Vagina (tissue), 2 donors: ENCODE data around the gene CRTC2. TPM values are rescaled to one million over a fixed set of nuclear protein-coding genes. Genes with fewer than 3 reads are reported as not detected.

Experiments used
- DNase-seq, 2 donors: peaks; one replicate each; pipeline ENCODE4 v3.0.0-alpha.2; 2017; ENCODE audit errors: extremely low spot score in 2 of 2
- H3K27ac ChIP-seq: fragments of 200-600 bp; sonication (generic); one replicate; pipeline ENCODE4 v1.5.1; 2019
- H3K27me3 ChIP-seq: fragments of 200-600 bp; sonication (generic); one replicate; pipeline ENCODE4 v1.5.1; 2019
- H3K36me3 ChIP-seq, 2 donors: fragments of 200-600 bp; sonication (generic); one replicate each; pipeline ENCODE4 v1.5.1; 2017 to 2019
- H3K4me1 ChIP-seq: fragments of 200-600 bp; sonication (generic); one replicate; pipeline ENCODE4 v1.5.1; 2019
- H3K4me3 ChIP-seq, 2 donors: fragments of 200-600 bp; sonication (generic); 1 replicate in 1 of 2; 2 replicates in 1 of 2; pipeline ENCODE4 v1.5.1; 2016 to 2019
- H3K9me3 ChIP-seq: fragments of 200-600 bp; sonication (generic); one replicate; pipeline ENCODE4 v1.5.1; 2019
- POLR2A ChIP-seq, 2 donors: fragments of 450-650 bp; IDR thresholded peaks; one replicate each; pipeline ENCODE4 v1.6.1; 2017; ENCODE audit warnings: antibody characterized with exemption in 2 of 2, mild to moderate bottlenecking in 2 of 2, moderate library complexity in 2 of 2
- POLR2AphosphoS5 ChIP-seq, 2 donors: sonication (generic); formaldehyde crosslinking; IDR thresholded peaks; one replicate each; pipeline ENCODE4 v1.9.0; 2017; ENCODE audit warnings: antibody characterized with exemption in 2 of 2, mild to moderate bottlenecking in 2 of 2, low read depth in 1 of 2; ENCODE audit not compliant: insufficient read depth in 1 of 2
- intact Hi-C: fragments of 100-400 bp; cut with DNase I; formaldehyde crosslinking; loops from one replicate; pipeline ENCODE4 v1.15.1; 2023
- total RNA-seq: library from RNA; depleted of rRNA; stranded (reverse); fragments of >200 nt; gene quantifications from one replicate; pipeline ENCODE4 v1.2.3, GENCODE V29; 2016
- TF ChIP-seq, protein P1 (sequence below), 3 experiments: fragments of 450-650 bp in 2 of 3; fragments of 200-600 bp in 1 of 3; sonication (generic) in 1 of 3; IDR thresholded peaks; one replicate each; pipeline ENCODE4 v1.5.1; 2017 to 2019; ENCODE audit warnings: antibody characterized with exemption in 3 of 3, mild to moderate bottlenecking in 2 of 3, moderate library complexity in 2 of 3

Gene CRTC2
- total RNA-seq, 1 donor from 2014 or later: 19.2 TPM

DNA sequence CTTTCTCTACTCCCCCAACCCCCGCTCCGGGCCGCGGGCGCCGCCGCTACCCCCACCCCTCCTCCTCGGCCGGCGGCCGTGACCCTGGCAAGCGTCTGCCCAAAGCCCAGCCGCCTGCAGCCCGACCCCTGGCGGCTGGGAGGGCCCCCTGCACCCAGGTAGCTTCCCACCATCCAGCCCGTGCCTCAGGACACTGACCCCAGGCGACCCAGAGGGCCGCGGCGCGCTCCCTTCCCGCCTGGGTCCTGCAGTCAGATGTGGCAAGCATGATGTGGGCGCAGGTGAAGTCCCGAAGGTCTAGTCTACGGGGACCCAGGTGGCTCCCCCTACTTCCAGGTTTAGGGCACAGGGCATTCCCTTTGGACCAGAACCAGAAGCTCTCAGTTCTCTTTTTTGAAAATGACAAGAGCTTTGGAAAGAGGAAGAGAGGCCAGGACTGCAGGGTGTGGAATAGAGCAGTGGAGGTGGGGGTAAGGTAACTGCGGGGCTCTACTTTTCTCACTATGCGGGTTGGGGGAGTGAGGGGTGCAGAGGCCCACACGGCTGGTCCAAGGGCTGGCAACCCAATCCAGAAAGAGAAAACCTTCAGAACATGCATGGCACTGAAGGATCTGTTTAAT lies 11.7 kb downstream of the CRTC2 start, which contains the start of gene DENND4B:
Gene DENND4B (minus strand): TSS at position 97 of the 620 bp plus-strand sequence. CDS start 2,344 bp downstream, outside the sequence.
- Histone ChIP-seq H3K9me3 (no peaks in the 10 kb centered on the region), H3K4me1 (peaks cover 27% of the 10 kb centered on the region), H3K27ac (peak within 1 kb of the TSS; percentile 99), H3K4me3 (peak within 1 kb of the TSS; percentile 73 to 89), H3K27me3 (no peaks in the 10 kb centered on the region), H3K36me3 (peaks cover 0 to 51% of the 10 kb centered on the region in 2 donors)
- DNase-seq: no peak
- intact Hi-C loops: loop anchor here (5.0 to 10.0 kb wide), 2 partner anchors 41 to 152 kb away; partner anchors contain the start of gene RAB13
- TF ChIP-seq POLR2AphosphoS5 (IDR thresholded peaks at IDR 0.05; ENCODE audit: insufficient read depth in 1 of 2, low read depth in 1 of 2) (peak; percentile 20 to 21), POLR2A (IDR thresholded peaks at IDR 0.05) (no peak)
- TF ChIP-seq, protein P1, sequence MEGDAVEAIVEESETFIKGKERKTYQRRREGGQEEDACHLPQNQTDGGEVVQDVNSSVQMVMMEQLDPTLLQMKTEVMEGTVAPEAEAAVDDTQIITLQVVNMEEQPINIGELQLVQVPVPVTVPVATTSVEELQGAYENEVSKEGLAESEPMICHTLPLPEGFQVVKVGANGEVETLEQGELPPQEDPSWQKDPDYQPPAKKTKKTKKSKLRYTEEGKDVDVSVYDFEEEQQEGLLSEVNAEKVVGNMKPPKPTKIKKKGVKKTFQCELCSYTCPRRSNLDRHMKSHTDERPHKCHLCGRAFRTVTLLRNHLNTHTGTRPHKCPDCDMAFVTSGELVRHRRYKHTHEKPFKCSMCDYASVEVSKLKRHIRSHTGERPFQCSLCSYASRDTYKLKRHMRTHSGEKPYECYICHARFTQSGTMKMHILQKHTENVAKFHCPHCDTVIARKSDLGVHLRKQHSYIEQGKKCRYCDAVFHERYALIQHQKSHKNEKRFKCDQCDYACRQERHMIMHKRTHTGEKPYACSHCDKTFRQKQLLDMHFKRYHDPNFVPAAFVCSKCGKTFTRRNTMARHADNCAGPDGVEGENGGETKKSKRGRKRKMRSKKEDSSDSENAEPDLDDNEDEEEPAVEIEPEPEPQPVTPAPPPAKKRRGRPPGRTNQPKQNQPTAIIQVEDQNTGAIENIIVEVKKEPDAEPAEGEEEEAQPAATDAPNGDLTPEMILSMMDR (IDR thresholded peaks at IDR 0.05): peak; percentile 84 to 90 (median 86)

DNA sequence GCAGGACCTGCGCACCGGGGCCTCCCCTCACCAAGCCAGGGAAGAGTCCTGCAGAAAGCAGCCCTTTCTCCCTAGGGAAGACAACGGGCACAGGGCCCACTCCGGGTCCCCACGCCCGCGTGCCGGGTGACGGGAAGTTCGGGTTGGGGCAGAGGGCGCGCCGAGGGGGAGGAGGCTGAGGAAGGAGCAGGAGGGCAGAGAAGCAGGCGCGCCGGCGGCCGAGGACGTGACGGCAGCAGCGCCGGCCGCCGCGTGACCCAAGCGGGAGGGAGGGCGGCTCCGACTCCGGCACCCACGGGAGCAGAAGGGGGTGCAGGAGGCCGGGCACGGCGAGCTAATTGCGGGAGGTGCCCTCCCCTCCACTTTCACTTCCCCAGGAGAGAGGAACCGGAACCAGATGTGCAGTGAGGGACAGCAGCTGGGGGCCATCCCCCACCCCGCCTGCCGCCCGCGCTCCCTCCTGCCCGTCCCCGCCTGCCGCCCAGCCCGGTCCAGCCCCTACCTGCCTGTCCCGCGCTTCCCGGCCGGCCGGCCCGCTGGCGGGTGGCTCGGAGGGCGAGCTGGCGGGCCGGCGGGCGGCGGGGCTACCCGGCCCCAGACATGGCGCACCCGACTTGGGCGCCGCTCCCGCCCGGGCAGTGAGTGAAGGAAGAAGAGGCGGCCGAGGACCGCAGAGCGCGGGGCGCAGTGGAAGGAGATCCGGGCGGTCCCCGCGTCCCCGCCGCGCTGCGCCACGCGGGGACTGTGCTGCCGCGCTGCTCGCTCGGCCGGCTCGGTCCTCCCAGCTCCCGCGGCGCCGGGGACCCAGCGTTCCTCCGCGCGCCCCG lies 12.4 kb downstream of the CRTC2 start:
- Histone ChIP-seq H3K4me3 (peak overlapping the region; percentile 73 to 89), H3K4me1 (peaks cover 27% of the 10 kb centered on the region), H3K36me3 (peaks cover 0 to 51% of the 10 kb centered on the region in 2 donors), H3K27me3 (no peaks in the 10 kb centered on the region), H3K9me3 (no peaks in the 10 kb centered on the region), H3K27ac (peak overlapping the region; percentile 99)
- intact Hi-C loops: loop anchor here (5.0 to 10.0 kb wide), 2 partner anchors 41 to 151 kb away; partner anchors contain the start of gene RAB13
- DNase-seq: no peak
- TF ChIP-seq POLR2AphosphoS5 (IDR thresholded peaks at IDR 0.05; ENCODE audit: insufficient read depth in 1 of 2, low read depth in 1 of 2): peak; percentile 31 to 85
- TF ChIP-seq, protein P1 (IDR thresholded peaks at IDR 0.05): no peak
- TF ChIP-seq POLR2A (IDR thresholded peaks at IDR 0.05): no peak

DNA sequence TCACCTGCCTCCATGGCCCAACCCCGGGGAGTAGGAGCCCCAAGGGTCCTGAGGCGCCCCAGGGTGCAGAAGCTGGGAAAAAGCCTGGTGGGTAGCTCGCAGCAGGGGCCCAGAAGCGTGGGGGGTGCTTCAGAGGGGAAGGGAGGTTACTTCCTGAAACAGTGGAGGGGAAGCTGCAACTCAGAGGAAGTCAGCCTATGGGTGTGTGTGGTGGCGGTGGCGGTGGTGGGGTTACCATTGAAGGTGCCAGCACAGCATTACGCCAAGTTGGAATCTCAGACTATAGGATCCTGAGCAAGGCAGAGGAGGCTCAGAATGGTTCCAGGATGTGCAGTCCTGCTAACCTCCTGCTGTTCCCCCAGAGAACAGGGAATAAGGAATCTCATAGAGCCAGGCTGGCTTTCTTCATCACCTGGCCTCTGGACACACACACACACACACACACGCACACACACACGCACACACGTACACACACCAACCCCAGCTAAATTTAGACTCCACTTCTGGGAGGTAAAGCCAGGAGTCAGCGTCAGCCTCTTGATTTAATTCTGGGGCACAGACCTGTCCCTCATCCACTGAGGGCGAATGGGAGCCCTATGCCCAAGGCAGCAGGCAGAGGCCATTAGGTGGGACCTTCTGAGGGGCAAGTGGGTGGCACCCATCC lies 13.1 kb downstream of the CRTC2 start:
- TF ChIP-seq POLR2A (IDR thresholded peaks at IDR 0.05): peak in 1 of 2 donors; percentile 28
- TF ChIP-seq POLR2AphosphoS5 (IDR thresholded peaks at IDR 0.05; ENCODE audit: insufficient read depth in 1 of 2, low read depth in 1 of 2): no peak
- Histone ChIP-seq H3K27me3 (no peaks in the 10 kb centered on the region), H3K27ac (peak overlapping the region; percentile 99), H3K36me3 (peaks cover 0 to 51% of the 10 kb centered on the region in 2 donors), H3K9me3 (no peaks in the 10 kb centered on the region), H3K4me1 (peaks cover 27% of the 10 kb centered on the region), H3K4me3 (peak overlapping the region; percentile 73 to 89)
- intact Hi-C loops: loop anchor here (5.0 to 10.0 kb wide), 2 partner anchors 42 to 150 kb away; partner anchors contain the start of gene RAB13
- no peak for DNase-seq

DNA sequence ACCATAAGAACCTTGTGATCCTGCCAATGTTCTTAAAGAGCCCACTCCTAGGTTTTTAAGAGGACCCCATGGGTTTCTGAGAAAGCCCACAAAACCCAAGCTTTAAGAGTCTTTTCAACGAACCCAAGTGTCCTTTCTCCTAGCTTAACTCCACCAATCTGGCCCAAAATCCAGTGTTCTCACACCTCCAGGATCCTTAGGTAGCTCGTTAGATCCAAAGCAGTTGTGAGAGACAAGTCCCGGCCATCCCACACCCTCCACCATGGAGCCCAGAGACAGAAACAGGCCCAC lies 13.6 kb downstream of the CRTC2 start:
- H3K4me1 ChIP-seq: peaks cover 27% of the 10 kb centered on the region
- peak overlapping the region; percentile 99 for H3K27ac ChIP-seq
- peak overlapping the region; percentile 73 to 89 for H3K4me3 ChIP-seq
- peaks cover 0 to 51% of the 10 kb centered on the region in 2 donors for H3K36me3 ChIP-seq
- no peaks in the 10 kb centered on the region for H3K9me3 ChIP-seq
- intact Hi-C loops: loop anchor here (5.0 to 10.0 kb wide), 2 partner anchors 43 to 150 kb away; partner anchors contain the start of gene RAB13
- no peak for DNase-seq
- TF ChIP-seq, protein P1 (IDR thresholded peaks at IDR 0.05): no peak
- TF ChIP-seq POLR2AphosphoS5 (IDR thresholded peaks at IDR 0.05; ENCODE audit: insufficient read depth in 1 of 2, low read depth in 1 of 2) (no peak), POLR2A (IDR thresholded peaks at IDR 0.05) (no peak)
- H3K27me3 ChIP-seq: no peaks in the 10 kb centered on the region
